Testis (tissue), 3 donors: Measurements from ENCODE around the gene CACNA1C. TPM values are rescaled to one million over a fixed set of nuclear protein-coding genes. Genes with fewer than 3 reads are reported as not detected.

Experiments
- DNase-seq: peaks from one replicate; pipeline ENCODE4 v3.0.0-alpha.2; 2019
- H3K27ac ChIP-seq, 2 donors: fragments of 200-600 bp; sonication (generic); one replicate each; pipeline ENCODE4 v1.5.1; 2019
- H3K27me3 ChIP-seq: fragments of 200-600 bp; sonication (generic); one replicate; pipeline ENCODE4 v1.5.1; 2019
- H3K36me3 ChIP-seq: fragments of 200-600 bp; sonication (generic); one replicate; pipeline ENCODE4 v1.5.1; 2017; ENCODE audit warnings: low read depth; ENCODE audit errors: missing control alignments
- H3K4me1 ChIP-seq: fragments of 200-600 bp; sonication (generic); one replicate; pipeline ENCODE4 v1.5.1; 2019
- H3K4me3 ChIP-seq, 2 donors: fragments of 200-600 bp; sonication (generic); one replicate each; pipeline ENCODE4 v1.5.1; 2017 to 2019
- H3K9me3 ChIP-seq: fragments of 200-600 bp; sonication (generic); one replicate; pipeline ENCODE4 v1.5.1; 2017
- POLR2A ChIP-seq: fragments of 450-650 bp; IDR thresholded peaks from one replicate; pipeline ENCODE4 v1.6.1; 2017; ENCODE audit warnings: antibody characterized with exemption, mild to moderate bottlenecking, moderate library complexity
- WGBS, 2 donors: methylation state at CpG; one replicate each; pipeline ENCODE4 v1.1.5; 2018; 5-methylcytosine and 5-hydroxymethylcytosine counted together
- intact Hi-C: fragments of 100-400 bp; cut with DNase I; formaldehyde crosslinking; loops from one replicate; pipeline ENCODE4 v1.15.1; 2023; ENCODE audit warnings: low total_unique reads
- polyA plus RNA-seq: library from polyadenylated mRNA; stranded (reverse); fragments of 350-450 nt; fragmentation: Illumina TruSeq; extraction: RNeasy Lipid Tissue Mini Kit (QIAGEN cat#74804); gene quantifications from one replicate; pipeline ENCODE4 v1.2.3, GENCODE V29; 2014; ENCODE audit warnings: low read depth, low replicate concordance; ENCODE audit not compliant: insufficient read depth
- total RNA-seq, 2 donors: library from RNA; depleted of rRNA; stranded (reverse); fragments of >200 nt; gene quantifications; one replicate each; pipeline ENCODE4 v1.2.3, GENCODE V29; 2016
- TF ChIP-seq, protein P1 (sequence below), 3 experiments: fragments of 450-650 bp in 2 of 3; fragments of 200-600 bp in 1 of 3; sonication (generic) in 1 of 3; IDR thresholded peaks; one replicate each; pipeline ENCODE4 v1.5.1; 2016 to 2019; ENCODE audit warnings: antibody characterized with exemption in 3 of 3, mild to moderate bottlenecking in 2 of 3, moderate library complexity in 1 of 3

Gene CACNA1C
- total and polyA plus RNA-seq, 3 donors from 2014 or later, result 20.3 to 36.8 (median 32.0) TPM

DNA sequence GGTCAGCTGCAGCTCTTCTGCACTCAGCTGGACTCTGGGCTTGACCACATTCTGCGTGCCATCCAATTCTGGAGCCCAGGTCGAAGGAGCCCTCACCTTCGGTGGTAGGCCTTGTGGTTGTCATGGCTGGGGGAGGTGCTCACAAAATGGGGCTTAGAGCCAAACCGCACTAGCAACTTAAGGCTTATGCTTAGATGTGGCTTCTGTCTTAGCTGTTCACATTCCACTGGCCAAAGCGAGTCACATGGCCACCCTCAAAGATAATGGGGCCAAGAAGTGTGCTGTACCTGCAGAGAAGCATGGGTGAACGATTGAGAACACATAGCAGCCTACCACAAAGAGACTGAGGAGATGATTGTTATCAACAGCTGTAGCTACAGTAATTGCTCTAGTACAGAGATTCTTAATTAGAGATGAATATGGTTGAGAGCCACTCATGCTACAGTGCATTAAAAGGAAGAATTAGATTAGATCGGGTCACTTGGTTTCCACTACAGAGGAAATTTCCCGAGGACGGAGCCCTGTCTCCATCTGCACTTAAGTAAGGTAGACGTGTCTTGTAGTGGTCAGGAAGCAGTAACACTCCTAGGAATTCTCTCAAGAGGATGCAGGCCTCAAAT is 407.4 kb downstream of the CACNA1C start:
- 89 to 91% methylated on average over 10 of the region's 10 CpGs for WGBS, 2 donors
- Histone ChIP-seq H3K27me3 (no peaks in the 10 kb centered on the region), H3K27ac (no peak overlapping the region), H3K36me3 (no peaks in the 10 kb centered on the region), H3K4me3 (no peak overlapping the region), H3K9me3 (no peaks in the 10 kb centered on the region), H3K4me1 (no peaks in the 10 kb centered on the region)
- intact Hi-C loops, result no loop called here
- DNase-seq, result no peak
- TF ChIP-seq, protein P1, sequence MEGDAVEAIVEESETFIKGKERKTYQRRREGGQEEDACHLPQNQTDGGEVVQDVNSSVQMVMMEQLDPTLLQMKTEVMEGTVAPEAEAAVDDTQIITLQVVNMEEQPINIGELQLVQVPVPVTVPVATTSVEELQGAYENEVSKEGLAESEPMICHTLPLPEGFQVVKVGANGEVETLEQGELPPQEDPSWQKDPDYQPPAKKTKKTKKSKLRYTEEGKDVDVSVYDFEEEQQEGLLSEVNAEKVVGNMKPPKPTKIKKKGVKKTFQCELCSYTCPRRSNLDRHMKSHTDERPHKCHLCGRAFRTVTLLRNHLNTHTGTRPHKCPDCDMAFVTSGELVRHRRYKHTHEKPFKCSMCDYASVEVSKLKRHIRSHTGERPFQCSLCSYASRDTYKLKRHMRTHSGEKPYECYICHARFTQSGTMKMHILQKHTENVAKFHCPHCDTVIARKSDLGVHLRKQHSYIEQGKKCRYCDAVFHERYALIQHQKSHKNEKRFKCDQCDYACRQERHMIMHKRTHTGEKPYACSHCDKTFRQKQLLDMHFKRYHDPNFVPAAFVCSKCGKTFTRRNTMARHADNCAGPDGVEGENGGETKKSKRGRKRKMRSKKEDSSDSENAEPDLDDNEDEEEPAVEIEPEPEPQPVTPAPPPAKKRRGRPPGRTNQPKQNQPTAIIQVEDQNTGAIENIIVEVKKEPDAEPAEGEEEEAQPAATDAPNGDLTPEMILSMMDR (IDR thresholded peaks at IDR 0.05), result no peak
- TF ChIP-seq POLR2A, result no peak

DNA sequence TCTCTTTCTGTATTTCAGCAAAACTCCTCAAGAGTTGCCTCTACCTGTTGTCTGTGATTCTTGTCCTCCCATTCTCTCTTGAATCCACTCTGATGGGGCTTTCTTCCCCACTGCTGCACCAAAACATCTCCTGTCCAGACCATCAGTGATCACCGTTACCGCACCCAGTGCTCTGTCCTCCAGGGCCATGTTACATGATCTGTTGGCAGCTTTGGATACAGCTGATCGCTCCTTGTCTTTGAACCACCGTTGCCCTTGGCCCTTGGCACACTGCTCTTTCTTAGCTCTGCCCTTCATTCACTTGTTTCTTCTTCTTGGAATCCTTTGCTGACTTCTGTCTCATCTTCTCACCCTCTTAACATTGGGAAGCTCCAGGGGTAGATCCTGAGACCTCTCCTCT is 408.3 kb downstream of the CACNA1C start:
- Histone ChIP-seq H3K4me3 (no peak overlapping the region), H3K9me3 (no peaks in the 10 kb centered on the region), H3K27me3 (no peaks in the 10 kb centered on the region), H3K4me1 (no peaks in the 10 kb centered on the region), H3K27ac (no peak overlapping the region), H3K36me3 (no peaks in the 10 kb centered on the region)
- DNase-seq, result no peak
- WGBS, 2 donors, result 93 to 95% methylated on average over 4 of the region's 4 CpGs
- intact Hi-C loops, result no loop called here
- no peak for TF ChIP-seq POLR2A
- TF ChIP-seq, protein P1 (IDR thresholded peaks at IDR 0.05), result no peak

DNA sequence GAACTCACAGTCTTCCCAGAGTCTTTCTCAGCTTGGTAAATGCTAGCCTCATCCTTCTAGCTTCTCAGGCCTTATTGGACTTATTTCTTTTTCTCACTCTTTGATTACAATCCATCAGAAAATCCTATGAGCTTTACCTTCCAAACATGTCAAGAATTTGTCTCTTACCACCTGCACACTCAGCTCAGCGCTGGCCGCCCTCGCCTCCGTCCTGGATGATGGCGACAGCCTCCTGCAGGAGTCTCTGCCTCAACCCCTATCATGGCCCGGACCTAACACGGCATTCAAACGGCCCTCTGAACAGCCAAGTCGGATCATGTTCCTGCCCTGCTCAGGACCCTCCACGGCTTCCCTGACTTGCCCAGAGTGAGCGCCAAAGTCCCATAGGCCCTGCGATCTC is 408.9 kb downstream of the CACNA1C start:
- no peaks in the 10 kb centered on the region for H3K36me3 ChIP-seq

DNA sequence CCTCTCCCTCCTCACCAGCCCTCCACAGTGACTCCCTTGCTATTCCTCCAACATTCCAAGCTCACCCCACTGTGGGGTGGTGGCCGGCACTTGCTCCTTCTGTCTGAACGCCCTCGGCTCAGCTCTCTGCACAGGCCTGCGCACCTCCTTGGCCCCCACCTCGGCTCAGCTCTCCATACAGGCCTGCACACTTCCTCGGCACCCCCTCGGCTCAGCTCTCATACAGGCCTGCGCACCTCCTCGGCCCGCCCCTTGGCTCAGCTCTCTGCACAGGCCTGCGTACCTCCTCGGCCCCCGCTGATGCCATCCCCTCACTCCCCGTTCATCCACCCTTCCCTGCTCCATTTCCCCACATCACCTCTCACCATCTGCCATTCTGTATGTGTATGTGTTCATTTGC is 409.3 kb downstream of the CACNA1C start:
- intact Hi-C loops, result no loop called here
- TF ChIP-seq, protein P1 (IDR thresholded peaks at IDR 0.05), result no peak
- no peak for TF ChIP-seq POLR2A
- Histone ChIP-seq H3K4me3 (no peak overlapping the region), H3K27me3 (no peaks in the 10 kb centered on the region), H3K4me1 (no peaks in the 10 kb centered on the region), H3K9me3 (no peaks in the 10 kb centered on the region), H3K27ac (no peak overlapping the region), H3K36me3 (no peaks in the 10 kb centered on the region)
- WGBS, 2 donors, result 89 to 90% methylated on average over 14 of the region's 14 CpGs
- no peak for DNase-seq

More for the DNA sequence above, 408.9 kb downstream of the CACNA1C start:
- intact Hi-C loops, result no loop called here
- no peak for DNase-seq
- 92 to 95% methylated on average over 12 of the region's 12 CpGs for WGBS, 2 donors
- Histone ChIP-seq H3K9me3 (no peaks in the 10 kb centered on the region), H3K4me3 (no peak overlapping the region), H3K27ac (no peak overlapping the region), H3K4me1 (no peaks in the 10 kb centered on the region), H3K27me3 (no peaks in the 10 kb centered on the region)
- TF ChIP-seq POLR2A, result no peak
- TF ChIP-seq, protein P1 (IDR thresholded peaks at IDR 0.05), result no peak

DNA sequence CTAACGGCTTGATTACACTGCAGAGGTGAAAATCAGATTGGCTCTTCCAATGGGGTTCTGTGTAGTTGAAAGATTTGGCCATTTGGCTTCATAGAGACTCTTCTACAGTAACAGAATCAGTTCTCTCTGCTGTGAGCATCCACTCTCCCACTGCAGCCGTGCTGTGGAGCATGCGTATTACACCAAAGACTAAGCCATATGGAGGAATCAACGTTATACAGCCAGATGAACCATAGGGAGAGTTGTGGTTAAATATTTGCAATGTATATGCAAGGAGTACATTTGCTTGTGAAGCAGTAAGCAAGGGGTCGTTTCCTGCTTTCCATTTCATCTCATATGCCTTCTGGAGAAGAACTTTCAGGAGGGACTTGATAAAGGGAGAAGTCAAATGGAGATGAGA is 410.9 kb downstream of the CACNA1C start:
- Histone ChIP-seq H3K36me3 (no peaks in the 10 kb centered on the region), H3K27me3 (no peaks in the 10 kb centered on the region), H3K27ac (no peak overlapping the region), H3K4me3 (no peak overlapping the region), H3K4me1 (no peaks in the 10 kb centered on the region), H3K9me3 (no peaks in the 10 kb centered on the region)
- intact Hi-C loops, result no loop called here
- TF ChIP-seq, protein P1 (IDR thresholded peaks at IDR 0.05), result no peak
- no peak for TF ChIP-seq POLR2A
- DNase-seq, result no peak
- 78 to 82% methylated on average over 5 of the region's 5 CpGs for WGBS, 2 donors
